NOMO-1 treated with DMSO at 0.1 percent for 48 hours (cell line): ENCODE data around the gene ARL15.
"Not testable (repeated sequence)": the region's sequence is repeated elsewhere in the genome, so short reads cannot be mapped to it uniquely, and the experiment has no call there.

ENCODE experiments used
- DNase-seq: peaks from one replicate; lab custom pipeline; 2025; ENCODE audit not compliant: unreplicated experiment; lab: John Stamatoyannopoulos, UW

ARL15 gene

DNA sequence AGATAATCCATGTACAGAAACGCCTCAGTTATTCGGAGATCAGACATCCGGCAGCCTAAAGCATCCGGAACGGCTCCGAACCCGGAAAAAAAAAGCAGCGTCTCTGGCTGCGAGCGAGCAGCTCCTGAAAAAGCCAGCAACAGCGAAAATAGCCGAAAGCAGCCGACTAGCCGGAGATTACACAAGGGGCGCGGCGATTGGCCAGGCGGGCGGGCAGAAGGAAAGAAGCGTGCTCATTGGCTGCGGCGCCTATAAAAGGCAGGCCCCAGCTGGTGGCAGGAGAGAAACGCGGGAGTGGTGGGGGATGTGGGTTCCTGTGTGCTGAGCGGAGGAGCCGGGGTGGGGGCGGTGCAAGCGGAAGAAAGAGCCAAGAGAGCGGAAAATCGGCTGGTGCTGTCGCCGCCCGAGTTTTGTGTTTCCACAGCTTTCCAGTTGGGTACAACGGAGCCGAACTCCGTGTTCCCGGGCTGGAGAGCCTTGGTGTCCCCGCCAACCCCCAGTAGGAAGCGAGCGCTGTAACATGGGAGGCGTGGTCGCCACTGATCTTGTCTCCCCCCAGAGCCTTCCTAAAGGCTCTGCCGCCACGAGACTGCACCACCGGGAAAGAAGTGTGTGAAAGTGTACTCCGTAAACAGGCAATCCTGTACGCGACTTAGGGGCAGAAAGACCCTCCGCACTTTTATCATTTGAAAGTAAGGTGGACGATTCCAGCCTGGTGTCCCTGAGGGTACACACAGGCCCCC lies at the start of gene ARL15:
ARL15 (minus strand) TSS at position 141 of the 743 bp plus-strand sequence.
- DNase-seq: peak; percentile 97

DNA sequence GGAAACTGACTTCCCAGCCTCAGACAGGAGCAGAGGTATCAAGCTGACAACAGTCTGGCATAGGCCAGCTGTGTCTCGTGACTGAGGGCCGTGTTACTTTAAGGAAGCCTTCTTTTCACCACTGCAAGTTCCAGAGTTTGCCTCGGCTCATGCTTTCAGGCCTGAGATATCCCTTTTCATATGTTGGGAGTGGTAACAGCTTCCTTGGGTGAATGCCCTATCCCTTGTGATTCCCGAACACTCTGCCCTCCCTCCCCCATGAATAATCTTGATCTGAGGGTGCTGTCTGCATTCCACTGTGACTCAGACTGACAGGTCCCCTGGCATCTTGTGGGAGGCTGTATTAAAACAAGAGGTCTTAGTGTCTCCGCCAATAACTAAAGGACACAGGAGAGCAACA lies 49.7 kb upstream of the ARL15 start:
- DNase-seq: no peak

GRCh38 chr5:54357408-54358058 lies 47.2 kb upstream of the ARL15 start:
- no peak for DNase-seq

DNA sequence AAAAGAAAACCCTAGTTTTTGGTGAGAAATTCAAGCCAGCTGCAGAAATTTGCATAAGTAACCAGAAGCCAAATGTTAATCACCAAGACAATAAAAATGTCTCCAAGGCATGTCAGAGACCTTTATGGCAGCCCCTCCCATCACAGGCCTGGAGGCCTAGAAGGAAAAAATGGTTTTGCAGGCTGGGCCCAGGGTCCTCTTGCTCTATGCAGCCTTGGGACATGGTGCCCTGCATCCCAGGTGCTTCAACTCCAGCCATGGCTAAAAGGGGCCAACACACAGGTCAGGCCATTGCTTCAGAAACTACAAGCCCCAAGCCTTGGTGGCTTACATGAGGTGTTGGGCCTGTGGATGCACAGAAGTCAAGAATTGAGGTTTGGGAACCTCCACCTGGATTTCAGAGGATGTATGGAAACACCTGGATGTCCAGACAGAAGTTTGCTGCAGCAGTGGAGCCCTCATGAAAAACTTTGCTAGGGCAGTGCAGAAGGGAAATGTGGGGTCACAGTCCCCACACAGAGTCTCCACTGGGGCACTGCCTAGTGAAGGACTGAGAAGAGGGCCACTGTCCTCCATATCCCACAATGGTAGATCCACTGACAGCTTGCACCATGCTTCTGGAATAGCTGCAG lies 43.7 kb upstream of the ARL15 start:
- DNase-seq: not testable (repeated sequence)

DNA sequence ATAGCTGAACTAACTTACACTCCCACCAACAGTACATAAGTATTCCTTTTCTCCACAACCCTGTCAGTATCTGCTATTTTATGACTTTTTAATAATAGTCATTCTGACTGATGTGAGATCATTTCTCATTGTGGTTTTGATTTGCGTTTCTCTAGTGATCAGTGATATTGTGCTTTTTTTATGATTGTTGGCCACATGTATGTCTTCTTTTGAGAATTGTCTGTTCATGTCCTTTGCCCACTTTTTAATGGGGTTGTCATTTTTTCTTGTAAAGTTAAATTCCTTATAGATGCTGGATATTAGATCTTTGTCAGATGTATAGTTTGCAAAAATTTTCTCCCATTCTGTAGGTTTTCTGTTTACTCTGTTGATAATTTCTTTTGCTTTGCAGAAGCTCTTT lies 42.2 kb upstream of the ARL15 start:
- not testable (repeated sequence) for DNase-seq

DNA sequence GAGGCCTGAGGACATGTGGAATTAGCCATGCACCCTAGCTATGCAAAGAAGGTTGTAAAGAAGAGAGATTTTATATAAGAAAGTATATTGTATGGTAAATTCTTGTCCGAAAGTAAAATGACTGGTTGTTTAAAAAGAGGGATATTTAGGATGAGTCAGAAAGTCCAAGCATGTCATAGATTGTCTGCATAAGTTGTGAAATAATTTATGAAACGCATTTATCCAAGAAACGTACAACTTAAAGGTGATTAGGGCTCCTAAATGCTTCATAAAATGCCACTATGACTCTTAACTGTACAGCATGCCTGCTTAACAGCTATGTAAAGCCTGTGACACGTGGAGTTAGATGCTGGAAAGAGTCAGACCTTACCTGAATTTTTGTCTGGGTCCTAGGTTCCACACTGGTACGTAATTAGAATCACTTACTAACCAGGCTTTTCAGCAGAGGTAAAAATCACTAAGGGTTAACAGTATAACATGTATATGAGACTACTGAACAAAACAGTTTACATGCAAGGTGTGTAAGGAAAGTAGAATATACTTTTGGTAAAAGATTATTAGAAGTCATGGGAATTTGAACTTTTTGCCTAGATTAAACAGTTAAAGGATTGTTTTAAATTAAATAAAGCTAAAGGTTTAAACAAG lies 37.0 kb upstream of the ARL15 start:
- DNase-seq: no peak

GRCh38 chr5:54344653-54345052 lies 34.3 kb upstream of the ARL15 start:
- no peak for DNase-seq

DNA sequence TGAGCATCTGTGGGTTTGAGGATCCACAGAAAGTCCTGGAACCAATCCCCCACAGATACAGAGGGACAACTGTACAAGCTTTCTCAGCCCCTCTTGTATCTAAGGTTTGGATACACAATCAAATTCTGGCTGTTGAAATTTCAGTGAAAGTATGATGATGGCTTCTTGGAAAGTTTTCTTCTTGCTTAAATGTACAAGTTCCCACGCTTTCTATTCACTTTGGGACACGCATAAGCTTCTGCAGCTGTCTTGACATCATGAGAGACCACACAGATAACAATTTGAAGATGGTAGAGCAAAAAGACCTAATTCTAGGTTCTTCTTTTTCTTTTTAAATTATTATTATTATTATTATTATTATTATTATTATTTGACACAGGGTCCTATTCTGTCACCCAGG lies 31.6 kb upstream of the ARL15 start:
- DNase-seq: no peak

GRCh38 chr5:54337523-54337922 lies 27.1 kb upstream of the ARL15 start:
- no peak for DNase-seq

- DNase-seq: no peak
Observed at GRCh38 chr5:54332720-54333119, 22.3 kb upstream of the ARL15 start.

- no peak for DNase-seq
Observed at GRCh38 chr5:54329731-54330709, 19.6 kb upstream of the ARL15 start.

GRCh38 chr5:54326662-54327270 lies 16.4 kb upstream of the ARL15 start:
- no peak for DNase-seq

GRCh38 chr5:54325610-54326311 lies 15.4 kb upstream of the ARL15 start:
- no peak for DNase-seq

- no peak for DNase-seq
Observed at GRCh38 chr5:54325272-54325609, 14.9 kb upstream of the ARL15 start.

GRCh38 chr5:54324651-54325271 lies 14.4 kb upstream of the ARL15 start:
- DNase-seq: no peak

GRCh38 chr5:54323495-54323894 lies 13.1 kb upstream of the ARL15 start:
- no peak for DNase-seq

DNA sequence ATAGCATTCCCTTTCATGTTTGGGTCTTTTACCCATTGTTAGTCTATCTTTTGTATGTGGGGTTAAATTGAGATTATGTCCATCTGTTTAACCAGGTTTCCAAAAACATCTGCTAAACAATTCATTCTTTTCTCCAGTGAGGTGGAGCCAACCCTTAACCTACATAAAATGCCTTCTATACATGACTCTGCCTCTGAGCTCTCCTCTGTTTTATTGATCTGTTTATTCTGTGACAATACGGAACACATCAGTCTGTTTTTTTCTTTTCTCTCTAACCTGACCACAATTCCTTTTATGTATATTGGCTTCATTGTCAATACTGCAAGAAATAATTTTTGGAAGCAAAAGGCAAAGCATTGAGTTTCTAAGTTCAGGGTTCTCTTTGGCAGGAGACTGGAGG lies 9.9 kb upstream of the ARL15 start:
- no peak for DNase-seq

DNA sequence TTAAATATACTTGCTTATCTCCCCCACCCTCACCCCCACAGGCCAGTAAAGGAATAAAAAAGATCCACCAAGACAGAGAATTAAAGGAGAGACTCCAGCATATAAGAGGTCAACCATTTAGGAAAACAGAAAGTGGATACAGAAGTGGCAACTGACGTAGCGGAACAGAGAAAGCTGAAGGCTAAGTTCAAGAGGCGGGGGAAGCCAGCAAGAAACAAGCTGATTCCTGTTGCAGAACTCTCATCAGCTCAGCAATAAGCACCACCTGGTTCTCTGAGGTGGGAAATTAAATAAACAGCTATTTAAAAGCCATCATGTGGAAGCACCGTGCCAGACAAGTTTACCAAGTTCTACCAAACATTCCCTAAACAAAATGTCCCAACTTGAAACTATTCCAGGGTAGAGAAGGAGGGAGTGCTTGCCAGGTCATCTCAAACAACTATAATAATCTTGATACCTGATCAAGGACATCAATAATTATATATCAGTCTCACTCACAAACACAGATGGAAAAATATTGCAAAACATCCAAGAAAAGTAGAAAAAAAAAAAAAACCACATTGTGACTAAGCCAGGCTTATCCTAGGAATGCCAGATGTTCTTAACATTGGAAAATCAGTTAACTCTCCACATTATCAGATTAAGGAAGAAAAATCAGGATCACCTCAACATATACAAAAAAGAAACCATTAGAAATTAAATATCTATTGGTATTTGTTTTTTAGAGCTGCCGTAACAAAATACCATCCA lies 7.3 kb upstream of the ARL15 start:
- DNase-seq: no peak
